GM19455 (cell line): Measurements from ENCODE around the gene ANKMY1.

Experiments used
- ATAC-seq: cut with Tn5 transposase; IDR thresholded peaks from one replicate; pipeline ENCODE4 v1.9.1; 2021; ENCODE audit not compliant: unreplicated experiment

The ANKMY1 gene

DNA sequence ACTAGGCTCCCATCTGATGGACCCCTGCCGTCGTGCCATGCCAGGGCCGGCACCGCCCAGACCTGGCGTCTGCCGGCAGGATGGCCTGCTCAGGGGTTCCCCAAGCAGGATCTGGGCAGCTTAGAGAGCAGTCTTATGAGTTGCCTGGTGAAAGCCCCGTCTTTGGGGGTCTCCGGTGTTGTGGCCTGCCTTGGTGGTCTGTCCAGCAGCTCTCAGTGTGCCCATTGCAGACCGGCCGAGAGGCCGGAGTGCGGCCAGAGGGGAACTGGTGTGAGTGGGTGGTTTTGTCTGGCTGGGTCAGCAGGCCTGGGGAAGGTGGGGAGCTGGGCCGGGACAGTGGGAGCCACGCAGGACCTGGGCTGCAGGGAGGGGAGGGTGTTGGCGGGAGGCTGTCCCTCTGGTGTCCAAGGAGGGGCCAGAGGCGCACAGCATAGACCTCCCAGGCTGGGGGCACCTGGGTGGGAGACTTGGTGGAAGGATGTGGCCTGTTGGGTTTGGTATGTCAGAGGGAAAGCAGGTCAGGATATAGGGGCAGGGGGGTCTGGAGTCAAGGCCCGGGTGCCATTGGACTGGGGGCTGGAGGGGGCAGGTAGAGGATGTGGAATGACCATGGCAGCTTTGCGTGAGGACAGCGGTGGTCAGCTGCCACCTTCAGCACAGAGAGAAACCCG lies 105.9 kb downstream of the ANKMY1 start:
- no peak for ATAC-seq

DNA sequence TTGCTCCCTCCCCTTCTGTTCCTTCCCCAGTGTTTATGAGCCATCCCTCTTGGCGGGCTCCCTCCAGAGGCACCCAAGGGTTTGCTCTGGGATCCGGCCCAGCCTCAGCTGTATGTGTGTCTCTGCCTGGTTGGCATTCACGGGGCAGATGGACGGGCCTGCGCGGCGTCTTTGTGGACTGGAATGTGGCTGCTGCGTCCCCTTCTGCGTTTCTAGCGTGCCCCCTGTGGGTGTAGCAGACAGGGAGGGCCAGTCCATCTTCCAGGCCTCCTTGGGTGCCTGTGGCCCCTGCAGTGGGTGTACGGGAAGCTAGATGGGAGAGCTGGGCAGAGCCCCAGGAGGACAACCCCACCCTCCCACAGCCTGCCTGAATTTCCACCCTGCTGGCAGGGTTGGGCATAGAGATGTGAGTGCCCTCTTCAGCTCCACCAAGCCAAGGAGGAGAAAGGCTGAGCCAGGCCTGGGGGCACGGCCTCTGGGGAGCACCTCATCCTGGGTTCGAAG lies 106.6 kb downstream of the ANKMY1 start:
- ATAC-seq, result no peak

DNA sequence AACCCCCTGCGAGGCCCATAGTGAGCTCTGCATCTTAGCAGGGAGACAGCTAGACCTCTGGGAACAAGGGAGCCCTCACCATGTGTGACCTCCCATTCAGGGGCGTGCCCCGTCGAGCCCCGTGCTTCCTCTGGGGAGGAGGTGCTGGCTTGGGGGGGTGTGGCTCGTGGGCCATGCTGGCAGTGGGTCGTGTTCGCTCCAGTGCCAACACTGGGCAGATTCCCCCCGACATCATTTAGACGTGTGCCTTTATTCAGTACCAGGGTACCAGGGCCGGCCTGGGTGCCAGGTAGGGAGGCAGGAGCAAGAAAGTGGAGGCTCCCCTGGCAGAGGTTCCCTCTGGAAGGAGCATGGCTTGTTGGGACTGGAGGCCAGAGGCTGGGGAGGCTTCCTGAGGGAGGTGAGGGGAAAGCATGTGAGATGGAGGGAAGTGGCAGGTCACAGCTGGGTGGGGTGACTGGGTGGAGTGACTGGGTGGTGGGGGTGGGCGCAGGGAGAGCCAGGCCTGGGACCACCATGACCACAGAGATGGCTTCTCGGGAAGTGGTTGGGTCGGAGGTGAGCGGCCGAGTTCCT lies 107.2 kb downstream of the ANKMY1 start:
- ATAC-seq, result no peak

DNA sequence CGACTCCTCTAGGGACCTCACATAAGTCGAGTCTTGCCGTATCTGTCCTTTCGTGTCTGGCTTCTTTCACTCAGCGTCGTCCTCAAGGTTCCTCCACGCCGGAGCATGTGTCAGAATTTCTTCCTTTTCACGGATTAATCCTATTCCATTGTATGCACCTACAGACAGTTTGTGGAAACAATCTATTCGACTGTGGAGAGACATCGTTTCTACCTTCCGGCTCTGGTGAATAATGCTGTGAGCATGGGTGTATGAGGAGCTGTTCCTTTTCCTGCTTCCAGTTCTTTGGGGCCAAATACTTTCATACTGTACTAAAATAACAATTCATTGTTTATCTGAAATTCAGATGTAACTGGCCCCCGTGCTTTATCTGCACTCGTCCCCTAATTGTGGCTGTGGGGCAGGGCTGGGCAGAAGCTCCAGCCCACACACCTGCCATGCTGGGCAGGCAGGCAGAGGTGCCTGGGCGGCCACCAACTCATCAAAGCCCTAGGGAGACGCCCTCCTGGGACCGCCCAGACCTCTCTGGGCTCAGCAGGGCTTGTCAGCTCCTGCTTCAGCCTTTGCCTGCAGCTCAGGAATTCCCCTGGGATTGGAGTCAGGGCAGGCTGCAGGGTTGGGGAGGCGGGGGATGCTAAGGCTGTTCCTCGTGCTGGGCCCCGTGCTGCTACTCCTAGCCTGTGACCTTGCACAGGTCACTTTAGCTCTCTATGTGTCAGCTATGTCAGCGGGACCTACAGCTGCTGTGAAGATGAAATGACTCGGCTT lies 107.8 kb downstream of the ANKMY1 start:
- ATAC-seq, result no peak

DNA sequence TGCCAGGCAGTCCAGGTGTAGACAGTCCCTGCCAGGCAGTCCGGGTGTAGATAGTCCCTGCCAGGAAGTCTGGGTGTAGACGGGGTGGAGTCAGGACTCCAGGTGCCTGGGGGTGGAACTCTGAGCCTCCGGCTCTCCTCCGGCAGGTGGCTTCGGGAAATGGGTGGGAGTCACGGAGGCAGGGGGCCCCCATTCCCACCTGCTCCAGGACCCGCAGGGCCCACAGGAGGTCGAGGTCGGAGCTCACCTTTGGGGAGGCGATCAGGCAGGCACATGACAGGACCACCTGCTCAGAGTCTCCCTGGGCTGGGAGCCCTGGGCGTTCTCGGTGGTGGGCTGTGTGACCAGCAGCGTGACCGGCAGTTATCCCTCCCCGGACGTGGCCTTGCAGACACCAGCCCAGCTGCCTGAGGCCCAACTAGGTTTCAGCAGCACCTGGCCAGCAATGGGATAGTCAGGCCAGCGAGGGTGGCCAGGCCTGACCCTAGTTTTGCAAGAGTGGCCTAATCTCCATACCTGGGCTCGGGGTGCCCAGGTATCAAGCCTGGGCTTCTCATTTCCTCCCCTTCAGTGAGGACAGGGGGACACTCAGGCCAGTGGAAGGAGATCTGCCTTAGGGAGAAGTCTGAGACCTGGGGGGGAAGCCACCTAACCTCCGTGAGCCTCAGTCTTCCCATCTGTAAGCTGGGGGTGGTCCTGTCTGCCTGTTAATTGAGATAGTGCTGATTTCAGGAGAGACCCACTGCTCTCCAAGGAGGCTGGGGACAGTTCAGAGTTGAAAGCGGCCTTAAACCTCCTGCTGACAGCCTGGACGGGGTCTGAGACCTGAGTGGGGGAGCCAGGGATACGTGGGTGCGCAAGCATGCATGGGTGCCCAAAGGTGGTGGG lies 109.2 kb downstream of the ANKMY1 start:
- ATAC-seq, result no peak

DNA sequence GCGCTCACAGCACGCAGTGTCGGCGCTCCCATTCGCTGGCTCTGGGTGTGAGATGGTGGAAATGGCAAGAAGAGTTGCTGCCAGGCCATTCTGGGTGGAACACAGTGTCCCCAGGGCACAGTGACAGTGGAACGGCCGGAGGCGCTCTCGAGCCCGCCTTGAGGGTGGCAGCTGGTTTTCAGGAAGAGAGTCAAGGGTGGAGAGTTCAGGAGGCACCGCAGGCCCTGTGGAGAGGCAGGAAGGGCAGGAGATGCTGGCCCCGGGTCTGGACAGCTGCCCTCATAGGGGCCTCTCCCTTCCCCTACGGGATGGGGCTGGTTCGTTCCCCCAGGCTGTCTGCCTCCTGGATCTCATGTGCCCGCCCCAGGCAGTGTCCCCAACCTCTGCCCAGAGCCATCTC lies 109.9 kb downstream of the ANKMY1 start:
- ATAC-seq, result no peak

DNA sequence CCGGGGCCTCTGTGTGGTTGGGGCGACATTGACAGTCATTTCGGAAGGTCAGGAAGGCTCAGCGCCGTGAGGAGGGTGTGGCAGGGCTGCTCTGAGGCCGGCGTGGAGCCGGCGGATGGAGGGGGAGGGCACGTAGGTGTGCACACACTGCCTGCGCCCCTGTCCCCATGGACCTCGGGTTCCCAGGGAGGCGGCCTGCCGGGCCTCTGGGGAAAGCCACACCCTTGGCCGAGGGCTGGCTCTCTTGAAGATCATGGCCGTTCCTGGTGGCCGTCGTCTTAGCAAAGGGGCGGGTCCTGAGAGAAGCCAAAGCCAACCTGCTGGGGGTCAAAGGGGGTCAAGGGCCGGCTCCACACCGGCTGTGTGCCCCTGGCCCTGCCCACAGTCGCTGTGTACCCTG lies 110.5 kb downstream of the ANKMY1 start:
- no peak for ATAC-seq

DNA sequence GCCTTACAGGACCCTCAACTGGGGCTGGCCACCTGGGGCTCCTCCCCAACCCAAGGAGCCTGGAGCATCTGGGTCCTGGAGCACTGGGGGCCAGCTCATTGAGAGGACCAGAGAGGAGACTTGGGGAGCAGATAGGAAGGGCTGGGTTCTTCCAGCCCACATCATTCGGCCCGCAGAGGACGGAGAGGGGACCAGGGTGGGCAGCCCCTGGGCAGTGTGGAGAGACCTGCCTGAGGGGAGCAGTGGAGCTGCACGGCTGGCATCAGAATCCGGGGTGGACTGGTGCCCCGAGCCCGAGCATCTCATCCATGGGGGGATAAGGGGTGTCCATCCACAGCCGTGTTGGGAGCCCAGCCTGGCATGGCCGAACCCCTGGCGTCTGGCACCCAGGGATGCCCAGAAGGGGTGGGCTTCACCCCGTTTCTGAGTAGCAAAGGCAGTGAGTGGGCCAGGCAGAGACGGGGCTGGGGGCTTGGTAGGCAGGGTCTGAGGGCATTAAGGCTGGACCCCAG lies 111.1 kb downstream of the ANKMY1 start:
- ATAC-seq, result no peak

DNA sequence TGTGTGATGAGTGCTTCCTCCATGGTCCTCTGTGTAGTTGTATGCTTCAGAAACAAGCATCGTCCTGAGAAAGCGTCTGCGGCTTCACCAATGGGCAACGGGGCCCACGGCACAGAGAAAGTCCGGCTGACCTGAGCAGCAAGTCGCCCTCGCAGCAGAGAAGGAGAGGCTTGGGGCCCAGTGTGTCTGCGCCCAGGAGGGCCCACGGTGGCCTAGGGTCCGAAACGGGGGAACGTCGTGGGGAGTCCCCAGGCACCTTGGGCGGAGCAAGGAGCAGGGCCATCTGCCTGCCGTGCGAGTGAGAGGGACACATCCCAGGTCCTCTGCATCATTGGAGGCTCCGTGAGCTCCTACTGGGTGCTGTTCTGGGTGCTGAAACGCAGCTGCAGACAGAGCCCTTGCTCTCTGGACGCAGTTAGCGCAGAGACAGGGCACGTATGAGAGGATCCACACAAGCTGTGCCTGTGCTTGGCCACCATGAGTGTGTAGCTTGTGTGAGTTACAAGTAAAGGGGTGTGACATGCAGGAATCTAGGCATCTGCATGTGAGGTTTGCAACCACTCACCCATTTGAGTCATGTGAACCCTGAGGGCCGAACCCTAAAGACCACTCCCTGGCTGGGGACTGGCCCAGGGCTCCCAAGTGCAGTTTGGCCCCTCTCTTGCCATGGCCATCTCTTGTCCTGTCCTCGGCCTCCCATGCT lies 111.7 kb downstream of the ANKMY1 start:
- no peak for ATAC-seq

DNA sequence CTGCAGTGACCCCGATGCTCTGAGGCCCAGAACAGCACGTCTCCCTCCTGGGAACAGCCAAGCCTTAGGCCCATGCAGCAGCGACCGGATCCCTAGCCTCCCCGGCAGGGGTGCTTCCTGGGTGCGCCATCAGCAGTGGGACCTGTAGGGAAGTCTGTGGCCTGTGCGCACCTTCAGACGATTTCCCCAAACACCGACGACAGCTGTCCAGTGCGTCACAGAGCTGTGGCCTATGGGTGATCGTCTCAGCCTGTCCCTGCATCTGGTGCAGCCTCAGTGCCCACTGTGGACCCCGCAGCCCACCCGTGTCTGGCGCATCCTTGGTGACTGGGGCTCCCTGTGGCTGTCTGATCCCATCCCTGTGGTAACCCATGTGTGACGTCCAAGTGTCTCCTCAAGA lies 113.3 kb downstream of the ANKMY1 start:
- no peak for ATAC-seq

DNA sequence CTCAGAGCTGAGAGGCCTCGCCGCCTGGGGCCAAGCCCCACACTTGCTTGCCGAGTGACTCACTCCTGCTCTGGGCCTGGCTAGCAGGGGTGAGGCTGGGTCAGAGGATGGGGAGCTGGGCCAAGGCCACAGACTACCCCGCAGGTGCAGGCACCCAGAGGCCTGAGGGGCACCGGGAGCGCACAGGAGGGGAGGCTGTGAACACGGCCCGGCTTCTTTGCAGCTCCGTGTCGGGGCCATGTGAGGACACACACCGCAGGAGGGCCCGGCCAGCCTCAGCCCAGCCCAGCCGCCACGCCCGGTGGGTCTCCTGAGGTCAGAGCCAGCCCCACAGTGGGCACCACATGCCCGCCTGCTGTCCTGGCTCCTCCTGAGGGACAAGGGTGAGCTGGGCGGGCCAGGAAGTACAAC lies 113.9 kb downstream of the ANKMY1 start:
- no peak for ATAC-seq

DNA sequence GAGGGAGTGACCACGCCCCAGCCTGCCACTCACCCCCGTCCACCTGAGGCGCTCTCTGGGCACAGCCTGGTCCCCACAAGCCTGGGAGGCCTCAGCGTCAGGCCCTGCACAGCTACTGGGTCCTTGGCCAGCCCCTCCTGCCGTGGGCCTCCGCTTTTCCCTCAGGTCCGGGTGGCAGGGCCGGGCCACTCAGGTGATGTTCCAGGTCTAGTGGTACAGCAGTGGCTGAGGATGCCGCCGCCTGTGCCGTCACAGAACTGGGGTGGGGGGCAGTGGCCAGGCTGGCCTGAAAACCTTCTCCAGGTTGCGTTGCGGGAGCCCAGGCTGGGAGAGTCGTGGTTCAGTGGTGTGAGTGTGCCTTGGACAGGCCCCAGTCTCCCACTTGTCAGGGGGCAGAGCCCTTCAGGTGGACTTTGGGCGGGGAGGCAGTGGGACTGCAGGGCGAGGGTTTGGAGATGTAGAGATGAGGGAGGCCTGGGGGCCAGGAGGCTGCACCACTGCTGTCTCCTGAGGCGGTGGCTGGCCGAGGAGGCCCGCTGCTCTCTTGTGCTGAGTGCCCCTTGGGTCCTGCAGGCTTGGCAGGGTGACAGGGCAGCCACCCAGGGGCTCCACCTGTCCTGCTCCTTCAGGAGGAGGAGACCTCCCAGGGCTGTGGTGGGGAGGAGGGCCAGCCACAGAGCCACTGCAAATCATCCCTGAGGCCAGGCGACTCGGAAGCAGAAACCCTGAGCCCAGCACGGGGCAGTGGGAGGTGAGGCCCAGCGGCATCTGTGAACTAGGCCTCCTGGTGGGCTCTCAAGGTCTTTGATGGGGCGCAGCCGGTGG lies 114.7 kb downstream of the ANKMY1 start:
- ATAC-seq, result no peak

DNA sequence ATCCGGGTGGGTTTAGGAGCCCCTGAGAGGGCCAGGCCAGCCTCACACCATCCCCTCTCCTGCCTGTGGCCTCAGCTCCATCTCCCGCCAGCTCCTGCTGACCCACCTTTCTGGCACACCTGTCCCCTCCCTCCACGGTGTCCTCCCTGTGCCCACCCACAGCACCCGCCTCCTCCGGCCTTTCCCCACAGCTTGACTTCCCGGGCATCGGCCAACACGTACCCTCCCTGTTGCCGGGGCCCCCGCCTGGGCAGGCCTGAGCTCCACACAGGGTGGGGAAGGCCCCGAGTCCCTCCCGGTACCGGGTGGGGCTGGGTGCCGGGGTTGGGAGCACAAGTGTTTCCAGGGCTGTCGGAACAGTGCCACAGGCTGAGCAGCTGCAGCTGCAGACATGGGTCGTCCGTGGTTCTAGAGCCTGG lies 115.8 kb downstream of the ANKMY1 start:
- ATAC-seq, result no peak

DNA sequence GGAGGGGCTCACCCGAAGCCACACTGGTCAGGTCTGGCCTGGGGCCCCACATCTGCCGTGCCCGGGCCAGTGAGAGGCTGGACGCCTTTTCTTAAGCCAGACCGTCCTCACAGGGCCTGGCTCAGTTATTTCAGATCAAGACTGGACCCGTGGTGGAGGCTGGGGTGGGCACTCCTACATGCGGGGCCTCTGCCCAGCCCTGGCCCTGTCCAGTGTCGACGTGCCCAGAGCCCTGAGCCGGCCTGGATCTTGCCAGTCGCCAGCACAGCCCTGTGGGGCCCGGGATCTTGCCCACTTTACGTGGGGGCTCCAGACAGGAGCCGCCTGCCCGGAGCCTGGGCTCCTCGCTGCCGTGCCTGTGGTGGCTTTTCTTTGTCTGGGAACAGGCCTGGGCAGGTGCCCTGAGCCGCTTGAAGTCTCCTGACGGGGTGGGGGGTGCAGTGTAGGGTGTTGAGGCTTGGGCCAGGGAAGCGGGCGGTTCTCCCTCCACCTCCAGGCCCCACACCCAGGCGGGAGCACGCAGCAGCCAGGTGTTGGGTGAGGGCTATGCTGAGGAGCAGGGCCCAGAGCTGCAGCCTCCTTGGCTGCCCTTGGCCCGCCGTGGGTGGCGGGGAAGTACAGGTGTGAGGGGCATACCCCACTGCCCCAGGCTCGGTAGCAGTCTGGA lies 116.3 kb downstream of the ANKMY1 start:
- no peak for ATAC-seq

DNA sequence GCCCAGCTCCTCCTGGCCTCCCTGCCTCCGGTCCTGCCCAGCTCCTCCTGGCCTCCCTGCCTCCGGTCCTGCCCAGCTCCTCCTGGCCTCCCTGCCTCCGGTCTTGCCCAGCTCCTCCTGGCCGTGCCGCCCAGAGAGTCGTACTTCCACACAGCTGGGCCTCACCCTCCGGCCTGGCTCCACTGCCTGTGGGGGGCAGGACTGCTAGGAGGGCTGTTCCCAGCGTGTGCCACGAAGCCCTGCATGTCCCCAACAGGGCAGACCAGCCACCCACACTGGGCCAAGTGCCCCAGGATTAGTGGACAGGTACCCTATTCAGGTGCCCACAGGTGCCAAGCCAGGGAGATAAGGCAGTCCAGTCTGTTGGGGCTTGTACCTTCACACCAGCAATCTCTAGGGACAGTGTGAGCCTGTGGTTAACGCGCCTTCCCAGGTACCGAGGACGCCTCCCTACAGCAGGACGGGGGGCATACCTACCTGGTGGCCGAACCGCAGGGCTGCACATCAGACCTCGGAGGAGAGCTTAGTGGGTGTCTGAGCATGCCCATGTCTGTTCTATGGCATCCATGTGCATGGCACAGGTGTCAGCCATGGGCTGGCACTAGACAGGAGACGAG lies 117.0 kb downstream of the ANKMY1 start:
- no peak for ATAC-seq

DNA sequence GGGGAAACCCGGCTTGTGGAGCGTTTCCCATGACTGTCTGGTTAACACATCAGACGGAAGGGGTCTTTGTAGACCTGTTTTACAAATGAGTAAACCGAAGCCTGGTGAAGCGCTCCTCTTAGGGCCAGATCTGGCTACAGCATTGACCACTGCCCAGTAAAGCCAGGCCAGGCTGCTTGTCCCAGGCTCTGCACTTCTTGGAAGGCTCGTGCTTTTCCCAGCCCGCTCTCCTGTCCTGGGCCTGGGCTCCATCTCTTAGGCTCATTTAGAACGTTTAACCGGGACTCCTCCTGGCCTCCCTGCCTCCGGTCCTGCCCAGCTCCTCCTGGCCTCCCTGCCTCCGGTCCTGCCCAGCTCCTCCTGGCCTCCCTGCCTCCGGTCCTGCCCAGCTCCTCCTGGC lies 117.5 kb downstream of the ANKMY1 start:
- ATAC-seq, result no peak

DNA sequence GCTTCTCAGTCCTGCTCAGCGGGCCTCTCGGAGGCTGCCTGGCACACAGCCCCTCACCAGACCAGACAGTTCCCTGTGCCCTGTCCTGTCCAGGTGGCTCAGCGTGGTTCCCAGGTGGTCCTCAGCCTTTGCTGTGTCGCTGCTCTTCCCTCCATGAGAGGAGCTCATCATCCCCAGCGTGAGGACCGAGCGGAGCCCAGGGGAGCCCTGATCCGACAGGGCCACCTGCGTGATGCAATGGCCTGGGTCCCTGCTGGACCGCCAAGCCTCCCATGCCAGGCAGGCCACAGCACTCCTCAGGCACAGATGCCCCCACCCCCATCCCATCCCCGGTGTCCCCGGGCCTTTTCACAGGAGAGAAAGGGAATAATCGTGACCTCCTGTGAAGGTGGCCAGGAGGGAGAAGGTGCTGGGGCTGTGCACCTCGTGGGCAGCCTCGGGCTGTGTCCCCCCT lies 118.1 kb downstream of the ANKMY1 start:
- ATAC-seq, result no peak
